ENCODE results near the gene MGAT4B. TPM values are rescaled to one million over a fixed set of nuclear protein-coding genes. Genes with fewer than 3 reads are reported as not detected.

The MGAT4B gene
- total and polyA plus RNA-seq, 3 donors from 2014 or later, result 67.9 to 152 (median 149) TPM

GRCh38 chr5:179802207-179802883 is 4.3 kb downstream of the MGAT4B start:
- 80 to 85% methylated on average over 12 to 18 of the region's 19 CpGs for WGBS, 2 donors
- no peak for TF ChIP-seq POLR2A (IDR thresholded peaks at IDR 0.05)
- TF ChIP-seq, protein P1, sequence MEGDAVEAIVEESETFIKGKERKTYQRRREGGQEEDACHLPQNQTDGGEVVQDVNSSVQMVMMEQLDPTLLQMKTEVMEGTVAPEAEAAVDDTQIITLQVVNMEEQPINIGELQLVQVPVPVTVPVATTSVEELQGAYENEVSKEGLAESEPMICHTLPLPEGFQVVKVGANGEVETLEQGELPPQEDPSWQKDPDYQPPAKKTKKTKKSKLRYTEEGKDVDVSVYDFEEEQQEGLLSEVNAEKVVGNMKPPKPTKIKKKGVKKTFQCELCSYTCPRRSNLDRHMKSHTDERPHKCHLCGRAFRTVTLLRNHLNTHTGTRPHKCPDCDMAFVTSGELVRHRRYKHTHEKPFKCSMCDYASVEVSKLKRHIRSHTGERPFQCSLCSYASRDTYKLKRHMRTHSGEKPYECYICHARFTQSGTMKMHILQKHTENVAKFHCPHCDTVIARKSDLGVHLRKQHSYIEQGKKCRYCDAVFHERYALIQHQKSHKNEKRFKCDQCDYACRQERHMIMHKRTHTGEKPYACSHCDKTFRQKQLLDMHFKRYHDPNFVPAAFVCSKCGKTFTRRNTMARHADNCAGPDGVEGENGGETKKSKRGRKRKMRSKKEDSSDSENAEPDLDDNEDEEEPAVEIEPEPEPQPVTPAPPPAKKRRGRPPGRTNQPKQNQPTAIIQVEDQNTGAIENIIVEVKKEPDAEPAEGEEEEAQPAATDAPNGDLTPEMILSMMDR (IDR thresholded peaks at IDR 0.05), result no peak
- Histone ChIP-seq H3K27ac (no peak overlapping the region), H3K9me3 (no peaks in the 10 kb centered on the region), H3K4me1 (peaks cover 35% of the 10 kb centered on the region), H3K36me3 (ENCODE audit: low read depth, missing control alignments) (no peaks in the 10 kb centered on the region), H3K4me3 (no peak overlapping the region), H3K27me3 (no peaks in the 10 kb centered on the region)
- peak; percentile 54 for DNase-seq
- intact Hi-C loops (cut with DNase I; ENCODE audit: low total_unique reads), result no loop called here

DNA sequence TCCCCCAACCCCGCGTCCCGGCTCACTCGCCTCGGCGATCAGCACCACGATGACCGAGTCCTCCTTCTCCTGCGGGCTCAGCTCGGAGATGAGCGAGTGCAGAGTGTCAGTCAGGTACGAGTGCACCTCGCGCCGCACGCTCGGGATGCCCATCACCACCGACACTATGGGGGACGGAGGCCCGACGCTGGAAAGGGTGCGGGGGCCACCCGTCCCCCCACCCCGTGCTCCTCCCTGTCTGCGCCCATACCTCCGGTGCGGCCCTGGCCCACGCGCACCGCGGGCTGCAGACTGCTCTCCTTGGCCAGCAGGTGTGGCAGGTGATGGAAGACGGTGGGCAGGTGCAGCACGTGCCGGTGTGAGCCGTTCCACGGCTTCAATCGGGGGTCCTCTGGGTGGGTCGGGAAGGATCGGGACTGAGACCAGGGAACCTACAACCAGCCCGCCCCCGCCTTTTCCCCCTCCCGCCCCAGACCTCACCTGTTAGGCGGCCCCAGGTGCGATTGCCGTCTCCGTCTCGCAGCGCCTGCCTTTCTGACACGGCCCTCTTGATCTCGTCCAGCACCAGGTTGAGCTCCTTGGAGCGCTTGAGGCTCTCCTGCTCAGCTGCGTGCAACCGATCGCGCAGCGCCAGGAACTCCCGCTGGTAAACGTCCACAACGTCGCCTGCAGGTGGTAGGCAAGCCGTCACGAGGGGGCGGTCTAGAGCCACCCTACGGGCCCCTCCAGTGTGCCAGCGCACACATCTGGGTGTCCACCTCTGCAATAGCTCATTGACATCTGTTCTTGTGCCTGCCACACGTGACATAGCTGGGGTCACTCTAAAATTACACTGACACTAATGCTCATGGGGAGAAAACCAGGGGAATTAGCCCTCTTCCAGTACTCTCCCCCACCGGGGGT is 5.1 kb downstream of the MGAT4B start:
- H3K36me3 ChIP-seq (ENCODE audit: low read depth, missing control alignments), result no peaks in the 10 kb centered on the region
- no peaks in the 10 kb centered on the region for H3K9me3 ChIP-seq
- no peak overlapping the region for H3K27ac ChIP-seq
- 79 to 87% methylated on average over 15 to 63 of the region's 67 CpGs for WGBS, 2 donors
- intact Hi-C loops (cut with DNase I; ENCODE audit: low total_unique reads), result no loop called here
- peaks cover 40% of the 10 kb centered on the region for H3K4me1 ChIP-seq
- H3K27me3 ChIP-seq, result no peaks in the 10 kb centered on the region
- no peak for TF ChIP-seq POLR2A (IDR thresholded peaks at IDR 0.05)
- TF ChIP-seq, protein P1 (IDR thresholded peaks at IDR 0.05), result peak in 2 of 3 experiments; percentile 4 to 45
- no peak overlapping the region for H3K4me3 ChIP-seq
- peak; percentile 50 for DNase-seq

- 77 to 89% methylated on average over 6 to 12 of the region's 12 CpGs for WGBS, 2 donors
- peaks cover 43% of the 10 kb centered on the region for H3K4me1 ChIP-seq
- H3K9me3 ChIP-seq, result no peaks in the 10 kb centered on the region
- no peak overlapping the region for H3K27ac ChIP-seq
- TF ChIP-seq, protein P1 (IDR thresholded peaks at IDR 0.05), result no peak
- no peak for TF ChIP-seq POLR2A (IDR thresholded peaks at IDR 0.05)
- intact Hi-C loops (cut with DNase I; ENCODE audit: low total_unique reads), result no loop called here
- H3K27me3 ChIP-seq, result no peaks in the 10 kb centered on the region
- no peak for DNase-seq
- no peak overlapping the region for H3K4me3 ChIP-seq
- H3K36me3 ChIP-seq (ENCODE audit: low read depth, missing control alignments), result no peaks in the 10 kb centered on the region
Observed at GRCh38 chr5:179800696-179801201, 5.9 kb downstream of the MGAT4B start.

GRCh38 chr5:179800071-179800695 is 6.5 kb downstream of the MGAT4B start:
- 93 to 95% methylated on average over 20 to 21 of the region's 21 CpGs for WGBS, 2 donors
- no peaks in the 10 kb centered on the region for H3K27me3 ChIP-seq
- no peak overlapping the region for H3K27ac ChIP-seq
- peaks cover 45% of the 10 kb centered on the region for H3K4me1 ChIP-seq
- H3K9me3 ChIP-seq, result no peaks in the 10 kb centered on the region
- intact Hi-C loops (cut with DNase I; ENCODE audit: low total_unique reads), result no loop called here
- TF ChIP-seq POLR2A (IDR thresholded peaks at IDR 0.05), result no peak
- TF ChIP-seq, protein P1 (IDR thresholded peaks at IDR 0.05), result no peak
- H3K36me3 ChIP-seq (ENCODE audit: low read depth, missing control alignments), result no peaks in the 10 kb centered on the region
- H3K4me3 ChIP-seq, result no peak overlapping the region
- no peak for DNase-seq
